Left lung (tissue), 10 donors: ENCODE measurements around the gene FILIP1L. TPM values are rescaled to one million over a fixed set of nuclear protein-coding genes. Genes with fewer than 3 reads are reported as not detected.

Experiments used
- ATAC-seq: fragments of 200-7000 bp; cut with Tn5 transposase; one replicate; pipeline ENCODE4 v1.9.1; 2020; ENCODE audit warnings: moderate library complexity
- DNase-seq, 4 donors: peaks; one replicate each; pipeline ENCODE4 v3.0.0-alpha.2; 2013 to 2020
- H3K27ac ChIP-seq, 2 donors: fragments of 200-600 bp; sonication (generic) in 1 of 2; one replicate each; pipeline versions ENCODE4 v1.5.0 to v1.8.0; 2020 to 2021
- H3K27me3 ChIP-seq, 2 donors: fragments of 200-600 bp; sonication (generic) in 1 of 2; one replicate each; pipeline versions ENCODE4 v1.5.0 to v1.8.0; 2020 to 2021
- H3K36me3 ChIP-seq, 2 donors: fragments of 200-600 bp; sonication (generic) in 1 of 2; one replicate each; pipeline versions ENCODE4 v1.5.0 to v1.8.0; 2020 to 2021
- H3K4me1 ChIP-seq, 2 donors: fragments of 200-600 bp; one replicate each; pipeline ENCODE4 v1.8.0; 2021
- H3K4me3 ChIP-seq, 2 donors: fragments of 200-600 bp; sonication (generic) in 1 of 2; one replicate each; pipeline versions ENCODE4 v1.5.0 to v1.8.0; 2020 to 2021; ENCODE audit warnings: mild to moderate bottlenecking in 1 of 2
- H3K9me3 ChIP-seq, 2 donors: fragments of 200-600 bp; sonication (generic) in 1 of 2; one replicate each; pipeline versions ENCODE4 v1.5.0 to v1.8.0; 2020 to 2021
- intact Hi-C, 2 donors: fragments of 100-400 bp; cut with DNase I; formaldehyde crosslinking; loops; one replicate each; pipeline versions ENCODE4 v1.11.2 to v1.14.2; 2022
- polyA plus RNA-seq, 6 donors: library from polyadenylated mRNA; unstranded; fragments of 120-200 nt; gene quantifications; one replicate each; pipeline ENCODE4 v1.2.1, GENCODE V29; 2013; ENCODE audit not compliant: insufficient read length in 6 of 6
- total RNA-seq, 2 donors: library from RNA; stranded (reverse); fragmentation: NEBNext Ultra II Directional; extraction: Animal tissue kit (Norgen Biotek cat#: 25700); gene quantifications; one replicate each; pipeline ENCODE4 v1.2.1, GENCODE V29; 2021
- TF ChIP-seq, protein P1 (sequence below), 2 donors: fragments of 200-600 bp; sonication (generic) in 1 of 2; IDR thresholded peaks; one replicate each; pipeline versions ENCODE4 v1.5.0 to v1.8.0; 2021; ENCODE audit warnings: antibody characterized with exemption in 2 of 2
- donor health status: DM: no; HTN: yes; CAD: no.
- donor health status: DM: no; HTN: no; CAD: no.

FILIP1L gene
- total and polyA plus RNA-seq, 8 donors: 10.6 to 68.9 (median 14.8) TPM

GRCh38 chr3:99961756-99962515, 152.4 kb downstream of the FILIP1L start:
- intact Hi-C loops: no loop called here
- Histone ChIP-seq H3K36me3 (no peaks in the 10 kb centered on the region), H3K27me3 (no peaks in the 10 kb centered on the region), H3K27ac (no peak overlapping the region), H3K9me3 (no peaks in the 10 kb centered on the region), H3K4me3 (no peak overlapping the region), H3K4me1 (no peaks in the 10 kb centered on the region)
- ATAC-seq (no peak), DNase-seq (no peak)
- TF ChIP-seq, protein P1, sequence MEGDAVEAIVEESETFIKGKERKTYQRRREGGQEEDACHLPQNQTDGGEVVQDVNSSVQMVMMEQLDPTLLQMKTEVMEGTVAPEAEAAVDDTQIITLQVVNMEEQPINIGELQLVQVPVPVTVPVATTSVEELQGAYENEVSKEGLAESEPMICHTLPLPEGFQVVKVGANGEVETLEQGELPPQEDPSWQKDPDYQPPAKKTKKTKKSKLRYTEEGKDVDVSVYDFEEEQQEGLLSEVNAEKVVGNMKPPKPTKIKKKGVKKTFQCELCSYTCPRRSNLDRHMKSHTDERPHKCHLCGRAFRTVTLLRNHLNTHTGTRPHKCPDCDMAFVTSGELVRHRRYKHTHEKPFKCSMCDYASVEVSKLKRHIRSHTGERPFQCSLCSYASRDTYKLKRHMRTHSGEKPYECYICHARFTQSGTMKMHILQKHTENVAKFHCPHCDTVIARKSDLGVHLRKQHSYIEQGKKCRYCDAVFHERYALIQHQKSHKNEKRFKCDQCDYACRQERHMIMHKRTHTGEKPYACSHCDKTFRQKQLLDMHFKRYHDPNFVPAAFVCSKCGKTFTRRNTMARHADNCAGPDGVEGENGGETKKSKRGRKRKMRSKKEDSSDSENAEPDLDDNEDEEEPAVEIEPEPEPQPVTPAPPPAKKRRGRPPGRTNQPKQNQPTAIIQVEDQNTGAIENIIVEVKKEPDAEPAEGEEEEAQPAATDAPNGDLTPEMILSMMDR (IDR thresholded peaks at IDR 0.05): no peak

GRCh38 chr3:99960941-99961340, 153.4 kb downstream of the FILIP1L start:
- Histone ChIP-seq H3K9me3 (no peaks in the 10 kb centered on the region), H3K36me3 (no peaks in the 10 kb centered on the region), H3K27me3 (no peaks in the 10 kb centered on the region), H3K27ac (no peak overlapping the region), H3K4me3 (no peak overlapping the region), H3K4me1 (no peaks in the 10 kb centered on the region)
- intact Hi-C loops: no loop called here
- DNase-seq: no peak
- TF ChIP-seq, protein P1 (IDR thresholded peaks at IDR 0.05): no peak
- ATAC-seq: no peak

- no peak for ATAC-seq
- intact Hi-C loops: no loop called here
- Histone ChIP-seq H3K27me3 (no peaks in the 10 kb centered on the region), H3K36me3 (no peaks in the 10 kb centered on the region), H3K27ac (no peak overlapping the region), H3K4me1 (peaks cover 0 to 5% of the 10 kb centered on the region in 2 donors), H3K4me3 (no peak overlapping the region), H3K9me3 (no peaks in the 10 kb centered on the region)
- DNase-seq: no peak
- TF ChIP-seq, protein P1 (IDR thresholded peaks at IDR 0.05): no peak
Measured at GRCh38 chr3:99960123-99960878, 154.0 kb downstream of the FILIP1L start.

GRCh38 chr3:99958222-99958912, 155.9 kb downstream of the FILIP1L start:
- DNase-seq: peak in 1 of 4 donors; percentile 30
- intact Hi-C loops: no loop called here
- Histone ChIP-seq H3K9me3 (no peaks in the 10 kb centered on the region), H3K4me1 (peaks cover 0 to 6% of the 10 kb centered on the region in 2 donors), H3K27me3 (no peaks in the 10 kb centered on the region), H3K4me3 (no peak overlapping the region), H3K27ac (no peak overlapping the region), H3K36me3 (no peaks in the 10 kb centered on the region)
- no peak for ATAC-seq
- TF ChIP-seq, protein P1 (IDR thresholded peaks at IDR 0.05): no peak
